Stimulated activated CD8-positive, alpha-beta memory T cell treated with anti-CD3 and anti-CD28 coated beads, Interleukin-7, amount 100 ng/mL, for 1 hour (primary cell): Measurements from ENCODE around the gene MRPL50.

Experiments
- DNase-seq, 2 donors: peaks; one replicate each; pipeline ENCODE4 v3.0.0-alpha.2; 2020; ENCODE audit warnings: low read depth in 2 of 2

Gene MRPL50

GRCh38 chr9:101398068-101398929 is at the start of gene MRPL50, which contains the start of gene ZNF189:
Gene MRPL50, minus strand, starts transcription at chr9:101398618. Its CDS starts 26 bp downstream, at chr9:101398592.
Gene ZNF189, plus strand, starts transcription at chr9:101398851. Its CDS starts 306 bp downstream, at chr9:101399157.
- peak; percentile 86 to 88 for DNase-seq

GRCh38 chr9:101446732-101447131 is 48.3 kb upstream of the MRPL50 start:
- no peak for DNase-seq

- no peak for DNase-seq
These were observed 47.1 kb upstream of the MRPL50 start for GRCh38 chr9:101445353-101446029.

- DNase-seq: no peak
These were observed 45.0 kb upstream of the MRPL50 start for GRCh38 chr9:101443364-101443771.

- no peak for DNase-seq
These were observed 44.3 kb upstream of the MRPL50 start for GRCh38 chr9:101442736-101443135.

- DNase-seq: no peak
These were observed 43.9 kb upstream of the MRPL50 start for GRCh38 chr9:101442318-101442717.

GRCh38 chr9:101440714-101441230 is 42.4 kb upstream of the MRPL50 start:
- no peak for DNase-seq

GRCh38 chr9:101438523-101438922 is 40.1 kb upstream of the MRPL50 start:
- DNase-seq: no peak

GRCh38 chr9:101437806-101438232 is 39.4 kb upstream of the MRPL50 start:
- no peak for DNase-seq

GRCh38 chr9:101435601-101436079 is 37.2 kb upstream of the MRPL50 start, which contains the start of gene ALDOB:
Gene ALDOB, minus strand, starts transcription at chr9:101435774. Its CDS starts 4,887 bp downstream, at chr9:101430887.
- DNase-seq: no peak

- no peak for DNase-seq
These were observed 36.6 kb upstream of the MRPL50 start for GRCh38 chr9:101434998-101435397.

GRCh38 chr9:101433229-101433628 is 34.8 kb upstream of the MRPL50 start:
- DNase-seq: no peak

GRCh38 chr9:101432740-101433139 is 34.3 kb upstream of the MRPL50 start:
- no peak for DNase-seq

GRCh38 chr9:101432171-101432570 is 33.8 kb upstream of the MRPL50 start:
- DNase-seq: no peak

- DNase-seq: no peak
These were observed 31.3 kb upstream of the MRPL50 start for GRCh38 chr9:101429736-101430135.

- DNase-seq: no peak
These were observed 30.5 kb upstream of the MRPL50 start for GRCh38 chr9:101428909-101429308.

GRCh38 chr9:101427957-101428655 is 29.7 kb upstream of the MRPL50 start:
- no peak for DNase-seq

GRCh38 chr9:101427358-101427757 is 28.9 kb upstream of the MRPL50 start:
- no peak for DNase-seq

- DNase-seq: no peak
These were observed 23.2 kb upstream of the MRPL50 start for GRCh38 chr9:101421653-101422065.

- DNase-seq: no peak
These were observed 21.4 kb upstream of the MRPL50 start for GRCh38 chr9:101419863-101420262.

- DNase-seq: no peak
These were observed 20.4 kb upstream of the MRPL50 start for GRCh38 chr9:101418518-101419430.
